GM21367 (cell line): ENCODE measurements around the gene MOSPD3.

Source experiments
- ATAC-seq: cut with Tn5 transposase; IDR thresholded peaks from one replicate; pipeline ENCODE4 v1.9.1; 2021; ENCODE audit not compliant: unreplicated experiment

The MOSPD3 gene

DNA sequence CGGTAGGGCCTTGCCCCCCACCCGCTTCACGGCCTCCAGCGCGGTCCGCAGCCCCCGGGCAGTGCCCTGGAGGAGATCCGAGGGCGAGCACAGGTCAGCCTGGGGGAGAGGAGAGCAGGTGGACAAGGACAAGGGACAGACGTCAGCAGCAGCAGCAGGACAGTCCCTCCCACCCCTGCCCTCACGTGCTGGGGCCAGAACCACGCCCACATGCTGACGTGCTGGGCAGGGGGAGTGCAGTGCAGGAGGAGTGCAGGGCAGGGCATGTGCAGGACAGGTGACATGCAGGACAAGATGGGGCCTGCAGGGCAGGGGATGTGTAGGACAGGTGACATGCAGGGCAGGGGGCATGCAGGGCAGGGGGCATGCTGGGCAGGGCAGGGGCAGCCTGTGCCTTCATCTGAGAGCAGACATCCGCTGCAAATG lies 37.1 kb upstream of the MOSPD3 start:
- no peak for ATAC-seq

DNA sequence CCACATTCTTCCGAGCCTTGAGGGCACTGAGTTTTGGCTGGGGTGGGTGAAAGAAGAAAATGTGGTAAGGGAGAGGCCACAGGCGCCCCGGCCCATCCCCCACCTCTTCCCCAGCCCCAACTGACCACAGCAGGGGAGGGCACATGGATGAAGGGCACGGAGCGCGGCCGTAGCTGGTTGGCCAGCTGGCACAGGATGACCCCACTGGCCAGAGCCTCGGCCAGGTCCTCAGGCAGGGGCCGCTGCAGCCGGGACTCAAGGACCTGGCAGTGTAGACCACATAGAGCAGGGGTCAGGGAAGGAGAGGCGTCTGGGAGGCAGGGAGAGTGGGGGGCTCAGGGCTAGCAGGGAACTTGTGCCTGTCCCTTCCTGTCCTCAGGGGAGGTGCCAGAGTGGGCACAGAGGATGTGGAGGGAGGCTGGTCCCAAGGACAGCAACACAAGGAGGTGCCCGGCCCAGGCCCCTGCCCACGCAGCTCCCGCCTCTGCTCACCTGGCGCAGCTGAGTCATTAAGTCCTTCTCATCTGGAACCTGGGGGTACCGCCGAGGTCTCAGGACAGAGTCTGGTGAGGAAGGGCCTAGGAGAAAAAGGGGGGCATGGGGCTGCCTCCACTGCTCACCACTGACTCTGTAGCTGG lies 36.5 kb upstream of the MOSPD3 start:
- ATAC-seq = no peak

GRCh38 chr7:100576384-100576993 lies 35.9 kb upstream of the MOSPD3 start:
- ATAC-seq = no peak

- no peak for ATAC-seq
These were observed 35.2 kb upstream of the MOSPD3 start for GRCh38 chr7:100577103-100577502.

DNA sequence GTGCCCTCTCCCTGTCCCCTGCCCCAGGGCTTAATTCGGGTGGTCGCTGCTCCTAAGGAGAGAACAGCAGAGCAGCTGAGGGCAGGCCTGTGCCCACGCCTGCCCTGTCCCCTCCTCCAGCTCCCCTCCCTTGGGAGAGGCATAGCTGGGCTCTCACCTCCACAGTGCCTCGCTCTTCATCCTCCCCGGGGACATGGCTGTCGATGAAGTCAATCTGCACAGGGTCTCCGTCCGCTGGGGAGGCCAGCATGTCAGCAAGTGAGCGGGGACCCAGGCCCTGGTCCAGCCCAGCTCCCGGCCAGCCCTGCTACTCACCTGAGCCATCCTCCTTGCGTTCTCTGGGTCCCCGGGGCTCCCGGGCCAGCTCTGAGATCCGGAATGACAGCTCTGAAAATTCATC lies 34.8 kb upstream of the MOSPD3 start:
- no peak for ATAC-seq

DNA sequence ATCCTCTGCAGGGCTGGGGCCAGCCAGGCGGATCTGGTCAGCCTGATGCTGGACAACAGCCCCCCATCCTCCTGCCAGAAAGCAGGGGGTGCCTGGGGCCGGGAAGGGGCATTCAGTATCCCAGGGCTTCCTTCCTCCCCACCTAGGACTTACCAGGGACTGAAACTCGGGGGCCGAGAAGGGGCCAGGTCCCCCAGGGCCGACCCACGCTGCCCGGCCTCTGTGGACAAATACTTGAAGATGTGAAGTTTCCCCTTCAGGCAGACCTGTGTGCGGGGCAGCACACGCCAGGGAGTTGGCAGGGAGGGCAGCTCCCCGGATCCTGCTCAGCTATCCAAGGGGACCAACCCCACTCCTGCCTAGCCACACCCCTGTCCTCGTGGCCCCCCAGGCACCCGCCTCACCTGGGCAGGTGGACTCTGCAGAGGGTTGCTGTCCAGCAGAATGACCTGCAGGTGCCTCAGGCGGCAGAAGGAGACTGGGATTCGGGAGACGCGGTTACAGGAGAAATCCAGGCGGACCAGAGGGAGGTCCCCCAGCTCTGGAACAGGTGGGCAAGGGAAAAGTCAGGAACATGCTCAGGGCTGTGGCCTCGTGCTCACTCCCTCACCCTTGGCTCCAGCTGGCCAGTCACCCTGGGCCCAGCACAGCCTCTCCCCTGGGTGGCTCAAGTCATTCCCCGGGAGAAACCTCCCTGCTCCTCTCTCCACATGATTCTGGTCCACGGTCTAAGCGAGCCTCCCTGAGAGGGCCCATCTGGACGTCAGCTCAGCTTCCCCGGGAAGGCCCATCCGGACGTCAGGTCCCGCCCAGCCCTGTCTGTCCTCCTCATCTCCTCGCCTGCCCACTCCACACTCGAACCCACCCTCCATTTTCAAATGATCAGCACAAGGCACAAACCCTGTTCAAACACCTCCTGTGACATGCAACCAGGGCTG lies 33.8 kb upstream of the MOSPD3 start:
- no peak for ATAC-seq

DNA sequence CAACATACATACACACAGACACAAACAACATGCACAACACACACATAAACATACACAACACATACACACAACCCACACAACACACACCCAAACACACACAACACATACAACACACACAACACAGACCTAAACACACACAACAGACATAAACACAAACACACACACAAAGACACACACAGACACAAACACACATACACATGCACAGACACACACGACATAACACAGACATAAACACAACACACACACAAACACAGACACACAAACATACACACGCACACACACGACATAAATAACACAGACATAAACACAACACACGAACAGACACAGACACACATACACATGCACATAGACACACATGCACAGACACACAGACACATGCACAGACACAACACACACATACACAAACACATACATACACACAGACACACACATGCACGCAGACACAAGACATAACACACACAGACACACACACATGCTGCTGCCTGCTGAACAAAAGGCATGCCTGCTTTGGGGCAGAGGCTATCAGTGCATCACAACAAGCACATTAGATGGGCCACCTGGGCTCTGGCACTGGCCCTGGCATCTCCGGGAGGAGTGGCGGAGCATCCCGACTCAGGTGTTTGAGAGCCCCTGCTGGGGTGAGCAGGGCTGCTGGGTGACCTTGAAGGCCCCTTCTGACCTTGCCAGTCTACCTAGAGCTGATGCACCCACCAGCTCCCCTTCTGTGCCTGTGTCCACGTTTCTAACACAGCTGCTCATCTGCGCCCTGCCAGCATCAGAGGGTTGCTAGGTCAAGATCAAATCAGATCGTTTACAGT lies 31.7 kb upstream of the MOSPD3 start:
- no peak for ATAC-seq

DNA sequence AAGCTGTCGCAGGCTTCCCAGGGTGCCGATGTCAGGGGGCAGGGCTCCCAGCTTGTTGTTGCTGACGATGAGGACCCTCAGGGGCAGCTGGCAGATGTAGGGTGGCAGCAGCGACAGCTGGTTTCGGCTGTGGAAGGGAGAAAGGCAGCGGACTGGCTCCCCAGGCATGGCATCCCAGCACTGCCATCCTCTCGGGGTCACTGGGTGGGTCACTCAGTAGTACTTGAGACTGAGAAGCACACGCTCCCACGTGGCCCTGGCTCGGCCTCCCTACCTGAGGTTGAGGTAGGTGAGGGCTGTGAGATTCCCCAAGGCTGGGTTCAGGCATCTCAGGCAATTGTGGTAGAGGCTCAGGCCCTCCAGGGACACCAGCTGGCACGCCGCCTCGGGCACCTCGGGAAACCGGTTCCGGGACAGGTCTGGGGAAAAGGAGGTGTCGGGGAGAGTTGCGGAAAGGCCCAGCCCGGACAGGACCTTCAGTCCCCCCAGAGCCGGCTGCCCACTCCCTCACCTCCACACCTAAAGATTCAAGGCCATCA lies 30.2 kb upstream of the MOSPD3 start:
- no peak for ATAC-seq

GRCh38 chr7:100582650-100583049 lies 29.7 kb upstream of the MOSPD3 start:
- ATAC-seq = no peak

DNA sequence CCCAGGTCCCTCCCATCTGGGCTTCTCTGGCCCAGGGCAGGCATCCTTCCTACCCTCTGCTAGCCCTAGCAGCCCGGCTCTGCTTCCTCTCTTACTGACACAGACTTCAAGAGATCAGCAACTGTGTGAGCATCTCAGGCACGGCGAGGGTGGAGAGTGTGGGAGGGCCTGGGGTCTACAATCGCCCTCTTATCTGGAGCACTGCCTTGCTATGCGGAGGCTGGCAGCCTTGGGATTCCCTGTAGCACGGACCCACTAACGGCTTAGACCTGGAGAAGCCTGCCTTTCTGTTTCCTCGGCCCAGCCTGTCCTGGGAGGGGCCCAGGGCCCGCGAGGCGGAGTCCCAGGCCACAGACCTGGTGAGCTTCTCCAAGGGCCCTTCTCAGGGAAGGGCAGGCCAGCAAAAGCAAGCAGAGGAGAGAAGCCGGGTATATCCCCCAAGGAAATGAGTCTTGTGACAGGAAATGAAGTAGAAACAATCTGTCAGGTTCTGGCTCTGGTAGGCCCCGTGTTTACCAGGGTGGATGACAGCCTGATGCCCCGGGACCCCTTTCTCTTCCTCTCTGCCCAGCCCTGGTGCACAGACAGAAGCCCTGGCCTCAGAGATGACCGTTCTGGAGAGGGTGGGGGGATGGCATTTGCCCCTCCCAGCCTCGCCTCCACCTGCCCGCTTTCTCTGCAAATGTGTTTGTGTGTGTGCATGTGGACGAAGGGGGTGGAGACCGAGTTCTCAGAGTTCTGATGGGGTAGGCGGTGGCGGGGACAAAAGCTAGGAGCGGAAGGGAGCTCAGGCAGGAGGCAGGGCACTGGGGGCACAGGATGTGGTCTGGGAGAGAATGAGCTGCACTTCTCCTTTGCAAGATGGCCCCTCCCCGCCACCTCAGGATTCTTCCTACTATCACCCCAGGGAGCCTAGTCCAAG lies 28.9 kb upstream of the MOSPD3 start:
- no peak for ATAC-seq

- ATAC-seq = no peak
These were observed 28.2 kb upstream of the MOSPD3 start for GRCh38 chr7:100584054-100584682.

DNA sequence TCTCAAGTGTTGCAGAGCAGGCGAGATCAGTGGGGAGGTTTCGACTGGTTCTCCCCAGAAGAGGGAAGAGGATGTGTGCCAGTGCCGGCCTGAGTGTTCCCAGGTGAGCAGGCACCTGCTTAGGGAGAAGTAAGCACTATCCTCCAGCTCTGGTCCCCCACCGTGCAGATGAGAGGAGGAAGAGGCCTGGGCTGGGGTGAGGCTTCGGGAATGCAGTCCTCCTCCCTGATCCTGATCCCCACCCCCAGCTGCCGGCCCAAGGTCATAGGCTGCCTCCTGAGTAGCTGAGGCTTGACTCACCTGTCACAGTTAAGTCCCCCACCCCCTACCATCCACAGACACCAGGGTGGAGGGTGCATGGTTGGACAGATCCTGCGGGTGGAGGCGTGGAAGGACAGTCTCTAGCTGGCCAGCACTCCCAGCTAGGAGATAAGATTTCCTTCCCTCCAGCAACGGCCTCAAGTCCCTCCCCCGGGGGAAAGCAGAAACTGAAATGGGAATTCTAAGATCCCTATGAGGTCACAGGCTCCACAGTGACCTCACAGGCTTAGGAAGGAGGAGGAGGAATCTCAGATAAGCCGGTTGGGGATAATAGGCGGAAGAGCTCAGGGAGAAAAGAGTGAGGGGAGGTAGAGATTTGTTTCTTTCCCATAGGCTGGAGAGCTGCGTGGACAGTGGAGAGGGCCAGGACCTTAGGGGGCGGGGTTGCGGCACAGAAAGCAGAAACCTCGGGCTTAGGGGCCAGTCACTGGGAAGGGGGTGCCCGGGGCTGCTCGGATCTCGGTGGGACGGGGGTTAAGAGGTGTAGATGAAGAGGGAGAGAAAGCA lies 27.4 kb upstream of the MOSPD3 start:
- ATAC-seq = no peak

GRCh38 chr7:100585511-100586265 lies 26.7 kb upstream of the MOSPD3 start, which contains the start of gene LRCH4:
LRCH4 (minus strand) TSS chr7:100586129; CDS start chr7:100586100, 29 bp downstream.
- ATAC-seq = peak; percentile 15

- peak; percentile 72 for ATAC-seq
These were observed 25.9 kb upstream of the MOSPD3 start, which contains the start of gene FBXO24 for GRCh38 chr7:100586266-100587025. FBXO24 (plus strand) TSS chr7:100586328; CDS start chr7:100586626, 298 bp downstream.

DNA sequence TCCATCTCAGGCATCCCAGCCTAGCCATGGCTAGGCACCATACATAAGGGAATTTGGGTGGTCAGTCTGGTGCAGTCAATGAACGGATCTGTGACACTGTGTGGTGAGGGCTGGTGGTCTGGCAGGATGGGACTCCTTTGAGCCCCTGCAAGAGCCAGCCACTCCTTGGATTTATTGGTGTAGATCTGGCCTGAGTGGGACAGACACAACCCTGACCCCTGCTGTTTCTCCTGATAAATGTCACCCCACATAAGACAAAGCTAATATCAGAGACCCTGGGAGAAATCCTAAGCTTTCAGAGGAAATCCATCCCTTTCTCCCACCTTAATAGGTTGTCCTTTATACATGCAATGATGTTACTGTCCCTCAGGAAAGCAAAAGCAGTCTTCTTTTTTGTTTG lies 23.9 kb upstream of the MOSPD3 start:
- ATAC-seq = no peak

- ATAC-seq = no peak
These were observed 22.9 kb upstream of the MOSPD3 start for GRCh38 chr7:100589341-100589947.
